OCI-LY7 (cell line): ENCODE results near the gene OAS3. TPM values are rescaled to one million over a fixed set of nuclear protein-coding genes. Genes with fewer than 3 reads are reported as not detected.
"Not testable (repeated sequence)": the region's sequence is repeated elsewhere in the genome, so short reads cannot be mapped to it uniquely, and the experiment has no call there.

Experiments
- BruUV-seq: library from RNA; stranded (reverse); fragments of 400-500 nt; replicated peaks from 2 replicates; lab custom pipeline; 2021; lab: Mats Ljungman, UMichigan
- CTCF ChIA-PET: fragments of 300-600 bp; sonication (Branson Sonifier 250); formaldehyde crosslinking; loops from one replicate; lab custom pipeline; 2022; ENCODE audit warnings: antibody characterized with exemption; ENCODE audit not compliant: unreplicated experiment; lab: Charles Lee
- POLR2A ChIA-PET: fragments of 300-600 bp; sonication (Branson Sonifier 250); formaldehyde crosslinking; loops from one replicate; lab custom pipeline; 2022; ENCODE audit warnings: antibody characterized with exemption; lab: Charles Lee
- DNase-seq: peaks from one replicate; pipeline ENCODE4 v3.0.0-alpha.2; 2015; ENCODE audit warnings: low spot score
- H2AFZ ChIP-seq: fragments of 200-600 bp; sonication (generic), shearing (Covaris generic); 2 replicates; pipeline ENCODE4 v1.6.1; 2014; ENCODE audit warnings: mild to moderate bottlenecking, antibody characterized with exemption, low read length, moderate library complexity
- H3K27ac ChIP-seq: fragments of 200-600 bp; sonication (generic); 2 replicates; pipeline ENCODE4 v1.5.1; 2014; ENCODE audit warnings: mixed run types, low read depth, mild to moderate bottlenecking, moderate library complexity, low read length, inconsistent platforms; ENCODE audit not compliant: poor library complexity, severe bottlenecking
- H3K36me3 ChIP-seq: fragments of 200-600 bp; sonication (generic); 2 replicates; pipeline ENCODE4 v1.6.1; 2014; ENCODE audit warnings: mild to moderate bottlenecking, antibody characterized with exemption, low read length, moderate library complexity, mixed read lengths; ENCODE audit not compliant: insufficient read depth
- H3K4me1 ChIP-seq: fragments of 200-600 bp; sonication (generic); 2 replicates; pipeline ENCODE4 v1.5.1; 2014; ENCODE audit warnings: mild to moderate bottlenecking, low read length; ENCODE audit not compliant: insufficient read depth, poor library complexity, severe bottlenecking
- H3K4me2 ChIP-seq: fragments of 200-600 bp; sonication (generic); 2 replicates; pipeline ENCODE4 v1.6.1; 2014; ENCODE audit warnings: mild to moderate bottlenecking, low read length
- H3K4me3 ChIP-seq: fragments of 200-600 bp; sonication (generic); 2 replicates; pipeline ENCODE4 v1.5.1; 2014; ENCODE audit warnings: mild to moderate bottlenecking, low read depth, low read length; ENCODE audit not compliant: poor library complexity, severe bottlenecking
- H3K79me2 ChIP-seq: fragments of 200-600 bp; sonication (generic); 2 replicates; pipeline ENCODE4 v1.6.1; 2016; ENCODE audit warnings: low read depth, mild to moderate bottlenecking, low read length, moderate library complexity, mixed read lengths; ENCODE audit not compliant: insufficient read depth
- H3K9me2 ChIP-seq: fragments of 200-600 bp; sonication (generic); 2 replicates; pipeline ENCODE4 v1.6.1; 2016; ENCODE audit warnings: mild to moderate bottlenecking, low read length, mixed read lengths; ENCODE audit not compliant: insufficient read depth
- H3K9me3 ChIP-seq: fragments of 200-600 bp; sonication (generic); 2 replicates; pipeline ENCODE4 v1.6.1; 2014; ENCODE audit warnings: mild to moderate bottlenecking, mixed run types, low read length, mixed read lengths
- H4K20me1 ChIP-seq: fragments of 200-600 bp; sonication (generic); 2 replicates; pipeline ENCODE4 v1.6.1; 2014; ENCODE audit warnings: mild to moderate bottlenecking, antibody characterized with exemption, low read length, moderate library complexity, mixed read lengths; ENCODE audit not compliant: insufficient read depth
- EZH2phosphoT487 ChIP-seq: fragments of 200-600 bp; sonication (generic); IDR thresholded peaks from 2 replicates; pipeline ENCODE4 v1.6.1; 2018; ENCODE audit warnings: low read depth, borderline replicate concordance, mild to moderate bottlenecking, mixed run types, antibody characterized with exemption, low read length, moderate library complexity, mixed read lengths
- intact Hi-C: fragments of 100-400 bp; cut with micrococcal nuclease; formaldehyde crosslinking; loops from one replicate; pipeline ENCODE4 v1.10.0; 2022; ENCODE audit not compliant: unreplicated experiment
- total RNA-seq, 2 experiments: library from RNA; depleted of rRNA in 1 of 2; stranded (reverse); fragments of >200 nt in 1 of 2; shearing (Covaris generic) in 1 of 2; gene quantifications; 2 replicates each; pipeline ENCODE4 v1.2.3, GENCODE V29; 2014 to 2022
- TF ChIP-seq, protein P1 (sequence below): fragments of 200-600 bp; sonication (generic); conservative IDR thresholded peaks from 2 replicates; pipeline ENCODE4 v1.5.1; 2014; ENCODE audit warnings: mild to moderate bottlenecking, antibody characterized with exemption, low read length, moderate library complexity, mixed read lengths

OAS3 gene
- total RNA-seq, 2 experiments from 2014 or later: 0.79 to 9.2 TPM

DNA sequence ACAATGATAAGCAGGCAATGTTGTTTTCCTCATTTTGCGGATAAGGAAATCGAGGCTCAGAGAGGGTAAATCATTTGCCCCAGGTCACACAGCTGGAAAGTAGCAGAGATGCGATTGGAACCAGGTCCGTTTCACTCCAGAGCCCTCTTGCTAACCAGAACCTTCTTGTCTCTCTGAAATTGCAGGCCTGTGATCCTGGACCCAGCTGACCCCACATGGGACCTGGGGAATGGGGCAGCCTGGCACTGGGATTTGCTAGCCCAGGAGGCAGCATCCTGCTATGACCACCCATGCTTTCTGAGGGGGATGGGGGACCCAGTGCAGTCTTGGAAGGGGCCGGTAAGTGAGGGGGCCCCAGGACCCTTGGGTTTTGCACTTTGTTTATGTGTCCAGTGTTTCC, 9.5 kb downstream of the OAS3 start:
- Histone ChIP-seq H3K79me2 (no peaks in the 10 kb centered on the region), H4K20me1 (no peaks in the 10 kb centered on the region), H3K4me3 (no peak overlapping the region), H3K27ac (no peak overlapping the region), H3K9me3 (no peaks in the 10 kb centered on the region), H2AFZ (no peak overlapping the region), H3K9me2 (no peaks in the 10 kb centered on the region), H3K4me2 (no peak overlapping the region), H3K4me1 (no peaks in the 10 kb centered on the region), H3K36me3 (no peaks in the 10 kb centered on the region)
- TF ChIP-seq EZH2phosphoT487: no peak
- TF ChIP-seq, protein P1, sequence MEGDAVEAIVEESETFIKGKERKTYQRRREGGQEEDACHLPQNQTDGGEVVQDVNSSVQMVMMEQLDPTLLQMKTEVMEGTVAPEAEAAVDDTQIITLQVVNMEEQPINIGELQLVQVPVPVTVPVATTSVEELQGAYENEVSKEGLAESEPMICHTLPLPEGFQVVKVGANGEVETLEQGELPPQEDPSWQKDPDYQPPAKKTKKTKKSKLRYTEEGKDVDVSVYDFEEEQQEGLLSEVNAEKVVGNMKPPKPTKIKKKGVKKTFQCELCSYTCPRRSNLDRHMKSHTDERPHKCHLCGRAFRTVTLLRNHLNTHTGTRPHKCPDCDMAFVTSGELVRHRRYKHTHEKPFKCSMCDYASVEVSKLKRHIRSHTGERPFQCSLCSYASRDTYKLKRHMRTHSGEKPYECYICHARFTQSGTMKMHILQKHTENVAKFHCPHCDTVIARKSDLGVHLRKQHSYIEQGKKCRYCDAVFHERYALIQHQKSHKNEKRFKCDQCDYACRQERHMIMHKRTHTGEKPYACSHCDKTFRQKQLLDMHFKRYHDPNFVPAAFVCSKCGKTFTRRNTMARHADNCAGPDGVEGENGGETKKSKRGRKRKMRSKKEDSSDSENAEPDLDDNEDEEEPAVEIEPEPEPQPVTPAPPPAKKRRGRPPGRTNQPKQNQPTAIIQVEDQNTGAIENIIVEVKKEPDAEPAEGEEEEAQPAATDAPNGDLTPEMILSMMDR: no peak
- CTCF ChIA-PET: no interaction called here
- intact Hi-C loops: no loop called here
- POLR2A ChIA-PET: interaction anchor here (0.8 kb wide), 1 partner anchor 18 kb away, joined by 3 read pairs; no protein-coding TSS in a partner anchor
- no TSS peak for BruUV-seq
- DNase-seq: no peak

DNA sequence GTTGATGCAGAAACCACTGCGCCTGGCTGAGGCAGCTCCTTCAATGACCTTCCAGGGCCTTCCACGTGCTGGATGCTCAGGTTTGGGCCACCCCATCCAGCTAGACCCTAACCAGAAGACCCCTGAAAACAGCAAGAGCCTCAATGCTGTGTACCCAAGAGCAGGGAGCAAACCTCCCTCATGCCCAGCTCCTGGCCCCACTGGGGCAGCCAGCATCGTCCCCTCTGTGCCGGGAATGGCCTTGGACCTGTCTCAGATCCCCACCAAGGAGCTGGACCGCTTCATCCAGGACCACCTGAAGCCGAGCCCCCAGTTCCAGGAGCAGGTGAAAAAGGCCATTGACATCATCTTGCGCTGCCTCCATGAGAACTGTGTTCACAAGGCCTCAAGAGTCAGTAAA, 10.5 kb downstream of the OAS3 start:
- TF ChIP-seq EZH2phosphoT487: no peak
- TF ChIP-seq, protein P1: no peak
- no TSS peak for BruUV-seq
- CTCF ChIA-PET: interaction anchor here (0.7 kb wide), 1 partner anchor 9 kb away, joined by 5 read pairs; no protein-coding TSS in a partner anchor

DNA sequence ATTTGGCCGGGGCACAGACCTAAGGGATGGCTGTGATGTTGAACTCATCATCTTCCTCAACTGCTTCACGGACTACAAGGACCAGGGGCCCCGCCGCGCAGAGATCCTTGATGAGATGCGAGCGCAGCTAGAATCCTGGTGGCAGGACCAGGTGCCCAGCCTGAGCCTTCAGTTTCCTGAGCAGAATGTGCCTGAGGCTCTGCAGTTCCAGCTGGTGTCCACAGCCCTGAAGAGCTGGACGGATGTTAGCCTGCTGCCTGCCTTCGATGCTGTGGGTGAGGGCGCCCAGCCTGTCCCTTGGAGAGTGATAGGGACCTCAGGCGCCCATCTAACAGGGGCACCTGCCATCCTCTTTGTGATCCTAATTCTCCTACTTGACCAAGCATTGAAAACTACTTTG, 12.4 kb downstream of the OAS3 start:
- no TSS peak for BruUV-seq
- no peaks in the 10 kb centered on the region for H3K36me3 ChIP-seq
- TF ChIP-seq, protein P1: no peak
- no peak for TF ChIP-seq EZH2phosphoT487
- H2AFZ ChIP-seq: no peak overlapping the region
- no peaks in the 10 kb centered on the region for H3K4me1 ChIP-seq
- no peak overlapping the region for H3K4me2 ChIP-seq
- ChIA-PET CTCF (no interaction called here), POLR2A (interaction anchor here (1.2 kb wide), 1 partner anchor 11 kb away, joined by 3 read pairs; no protein-coding TSS in a partner anchor)
- H3K27ac ChIP-seq: no peak overlapping the region
- intact Hi-C loops: no loop called here
- DNase-seq: no peak
- H3K4me3 ChIP-seq: no peak overlapping the region
- H3K79me2 ChIP-seq: no peaks in the 10 kb centered on the region
- H3K9me3 ChIP-seq: no peaks in the 10 kb centered on the region
- no peaks in the 10 kb centered on the region for H4K20me1 ChIP-seq
- H3K9me2 ChIP-seq: no peaks in the 10 kb centered on the region

More for the DNA sequence above, 10.5 kb downstream of the OAS3 start:
- POLR2A ChIA-PET: interaction anchor here (0.6 to 0.8 kb wide), 5 partner anchors 17 to 113 kb away, joined by 3 to 5 read pairs (median 3); partner anchors contain the start of gene OAS1
- Histone ChIP-seq H3K9me2 (no peaks in the 10 kb centered on the region), H3K79me2 (no peaks in the 10 kb centered on the region), H3K4me1 (no peaks in the 10 kb centered on the region), H2AFZ (no peak overlapping the region), H3K9me3 (no peaks in the 10 kb centered on the region), H3K27ac (no peak overlapping the region), H3K4me2 (no peak overlapping the region), H3K4me3 (no peak overlapping the region), H4K20me1 (no peaks in the 10 kb centered on the region), H3K36me3 (no peaks in the 10 kb centered on the region)
- no peak for DNase-seq
- intact Hi-C loops: no loop called here

DNA sequence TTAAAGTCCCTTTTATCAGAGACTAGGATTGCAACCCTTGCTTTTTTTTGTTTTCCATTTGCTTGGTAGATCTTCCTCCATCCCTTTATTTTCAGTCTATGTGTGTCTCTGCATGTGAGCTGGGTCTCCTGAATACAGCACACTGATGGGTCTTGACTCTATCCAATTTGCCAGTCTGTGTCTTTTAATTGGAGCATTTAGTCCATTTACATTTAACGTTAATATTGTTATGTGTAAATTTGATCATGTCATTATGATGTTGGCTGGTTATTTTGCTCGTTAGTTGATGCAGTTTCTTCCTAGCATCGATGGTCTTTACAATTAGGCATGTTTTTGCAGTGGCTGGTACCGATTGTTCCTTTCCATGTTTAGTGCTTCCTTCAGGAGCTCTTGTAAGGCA, 18.9 kb downstream of the OAS3 start:
- DNase-seq, H3K9me2 ChIP-seq, CTCF ChIA-PET, H3K4me1 ChIP-seq, BruUV-seq, H3K4me2 ChIP-seq, H2AFZ ChIP-seq, H4K20me1 ChIP-seq, H3K27ac ChIP-seq, H3K79me2 ChIP-seq, H3K4me3 ChIP-seq, POLR2A ChIA-PET, H3K36me3 ChIP-seq, H3K9me3 ChIP-seq, intact Hi-C loops: not testable (repeated sequence)
